B cell (primary cell): ENCODE data around the gene ATG4D. TPM values are rescaled to one million over a fixed set of nuclear protein-coding genes. Genes with fewer than 3 reads are reported as not detected.

Experiments
- ATAC-seq: fragments of 200-7000 bp; cut with Tn5 transposase; one replicate; pipeline ENCODE4 v1.10.0; 2021; ENCODE audit warnings: low read depth, mild to moderate bottlenecking, moderate number of reproducible peaks, moderate library complexity
- CTCF ChIA-PET: fragments of 350-600 bp; sonication (Branson Sonifier 250); formaldehyde crosslinking; loops from one replicate; lab custom pipeline; 2021; ENCODE audit warnings: antibody characterized with exemption, inconsistent platforms; lab: Charles Lee
- POLR2A ChIA-PET: fragments of 350-600 bp; sonication (Branson Sonifier 250); formaldehyde crosslinking; loops from one replicate; lab custom pipeline; 2021; ENCODE audit warnings: antibody characterized with exemption; lab: Charles Lee
- DNase-seq: peaks from one replicate; pipeline ENCODE4 v3.0.0; 2013
- H2AFZ ChIP-seq: 2 replicates; pipeline ENCODE4 v1.6.1; 2012; ENCODE audit warnings: mild to moderate bottlenecking, low read depth, low read length; ENCODE audit not compliant: insufficient read depth, poor library complexity, severe bottlenecking
- H3K27ac ChIP-seq, 2 donors: 1 replicate in 1 of 2; 2 replicates in 1 of 2; pipeline ENCODE4 v1.5.1; 2012 to 2013; ENCODE audit warnings: low read length in 2 of 2, mild to moderate bottlenecking in 2 of 2, moderate library complexity in 1 of 2
- H3K27me3 ChIP-seq, 4 experiments: fragments of 200-600 bp in 1 of 4; sonication (generic) in 1 of 4; replicated peaks in 1 of 4; 1 replicate in 2 of 4; 2 replicates in 2 of 4; pipeline versions ENCODE4 v1.6.1 to v1.7.0; 2013 to 2016; ENCODE audit warnings: low read length in 3 of 4, mild to moderate bottlenecking in 2 of 4, mixed read lengths in 1 of 4, moderate library complexity in 1 of 4; ENCODE audit not compliant: insufficient read depth in 4 of 4, control insufficient read depth in 3 of 4; ENCODE audit errors: control extremely low read depth in 1 of 4
- H3K36me3 ChIP-seq, 2 experiments: replicated peaks in 1 of 2; 1 replicate in 1 of 2; 2 replicates in 1 of 2; pipeline versions ENCODE4 v1.6.1 to v1.7.1; 2013; ENCODE audit warnings: low read length in 1 of 2; ENCODE audit not compliant: insufficient read depth in 2 of 2, control insufficient read depth in 1 of 2; ENCODE audit errors: control extremely low read depth in 1 of 2, extremely low read depth in 1 of 2
- H3K4me1 ChIP-seq, 2 donors: fragments of 200-600 bp in 1 of 2; sonication (generic) in 1 of 2; 1 replicate in 1 of 2; 2 replicates in 1 of 2; pipeline versions ENCODE4 v1.5.1 to v1.6.1; 2013 to 2017; ENCODE audit warnings: low read length in 2 of 2; ENCODE audit not compliant: control insufficient read depth in 2 of 2, insufficient read depth in 2 of 2
- H3K4me2 ChIP-seq: replicated peaks from 2 replicates; pipeline ENCODE3; 2012; ENCODE audit warnings: mild to moderate bottlenecking, low read depth, low read length; ENCODE audit not compliant: poor library complexity, severe bottlenecking
- H3K4me3 ChIP-seq, 5 experiments: fragments of 200-600 bp in 1 of 5; sonication (generic) in 1 of 5; 1 replicate in 3 of 5; 2 replicates in 2 of 5; pipeline versions ENCODE4 v1.5.1 to v1.7.0; 2011 to 2016; ENCODE audit warnings: low read length in 4 of 5, mild to moderate bottlenecking in 4 of 5, low read depth in 2 of 5, control low read depth in 1 of 5, moderate library complexity in 1 of 5; ENCODE audit not compliant: insufficient read depth in 1 of 5; ENCODE audit errors: control extremely low read depth in 1 of 5, extremely low read depth in 1 of 5
- H3K79me2 ChIP-seq: fragments of 200-600 bp; sonication (generic); one replicate; pipeline ENCODE4 v1.6.0; 2016; ENCODE audit warnings: low read length; ENCODE audit not compliant: control insufficient read depth, insufficient read depth
- H3K9ac ChIP-seq: fragments of 200-600 bp; sonication (generic); 2 replicates; pipeline ENCODE4 v1.6.1; 2017; ENCODE audit warnings: mild to moderate bottlenecking, low read length, moderate library complexity
- H3K9me3 ChIP-seq, 3 donors: one replicate each; pipeline versions ENCODE4 v1.6.1 to v1.7.1; 2013; ENCODE audit warnings: low read length in 2 of 3; ENCODE audit not compliant: control insufficient read depth in 2 of 3, insufficient read depth in 1 of 3; ENCODE audit errors: control extremely low read depth in 1 of 3
- H4K20me1 ChIP-seq: 2 replicates; pipeline ENCODE4 v1.6.0; 2012; ENCODE audit warnings: mild to moderate bottlenecking, low read length; ENCODE audit not compliant: insufficient read depth, control insufficient read depth, poor library complexity, severe bottlenecking
- H3K27ac Mint-ChIP-seq: one replicate; pipeline ENCODE4 v1.8.0; 2021; ENCODE audit warnings: mixed read lengths
- H3K27me3 Mint-ChIP-seq: one replicate; pipeline ENCODE4 v1.8.0; 2021; ENCODE audit warnings: mixed read lengths
- H3K4me1 Mint-ChIP-seq: one replicate; pipeline ENCODE4 v1.8.0; 2021; ENCODE audit warnings: mixed read lengths
- H3K4me3 Mint-ChIP-seq: one replicate; pipeline ENCODE4 v1.8.0; 2021; ENCODE audit warnings: mixed read lengths
- H3K9me3 Mint-ChIP-seq: one replicate; pipeline ENCODE4 v1.8.0; 2022; ENCODE audit warnings: mixed read lengths; ENCODE audit not compliant: insufficient read depth
- CTCF ChIP-seq: fragments of 200-600 bp; IDR thresholded peaks from one replicate; pipeline ENCODE4 v1.8.0; 2022; ENCODE audit warnings: antibody characterized with exemption, mild to moderate bottlenecking
- EZH2 ChIP-seq: IDR thresholded peaks from 2 replicates; pipeline ENCODE4 v1.6.1; 2012; ENCODE audit warnings: borderline replicate concordance, low read depth, mild to moderate bottlenecking, moderate library complexity, low read length; ENCODE audit not compliant: insufficient read depth, poor library complexity, severe bottlenecking
- WGBS: methylation state at CpG from one replicate; pipeline ENCODE4 v1.1.5; 2013; ENCODE audit warnings: missing lambda C conversion rate; ENCODE audit not compliant: insufficient coverage; 5-methylcytosine and 5-hydroxymethylcytosine counted together
- intact Hi-C: fragments of 100-400 bp; cut with micrococcal nuclease; formaldehyde crosslinking; loops from one replicate; pipeline ENCODE4 v1.10.0; 2022
- polyA plus RNA-seq: library from polyadenylated mRNA; depleted of rRNA; stranded (reverse); fragments of >200 nt; gene quantifications from 2 replicates; pipeline ENCODE4 v1.2.3, GENCODE V29; 2012
- total RNA-seq, 2 donors: library from RNA; stranded (reverse); fragments of 120-200 nt in 1 of 2; gene quantifications; 1 replicate in 1 of 2; 2 replicates in 1 of 2; pipeline versions ENCODE4 v1.2.3 to v1.2.4, GENCODE V29; 2013 to 2022

The ATG4D gene
- total and polyA plus RNA-seq, 2 donors (not counting 1 experiment from before 2014, with no cell fraction given): 58.8 to 75.5 TPM

DNA sequence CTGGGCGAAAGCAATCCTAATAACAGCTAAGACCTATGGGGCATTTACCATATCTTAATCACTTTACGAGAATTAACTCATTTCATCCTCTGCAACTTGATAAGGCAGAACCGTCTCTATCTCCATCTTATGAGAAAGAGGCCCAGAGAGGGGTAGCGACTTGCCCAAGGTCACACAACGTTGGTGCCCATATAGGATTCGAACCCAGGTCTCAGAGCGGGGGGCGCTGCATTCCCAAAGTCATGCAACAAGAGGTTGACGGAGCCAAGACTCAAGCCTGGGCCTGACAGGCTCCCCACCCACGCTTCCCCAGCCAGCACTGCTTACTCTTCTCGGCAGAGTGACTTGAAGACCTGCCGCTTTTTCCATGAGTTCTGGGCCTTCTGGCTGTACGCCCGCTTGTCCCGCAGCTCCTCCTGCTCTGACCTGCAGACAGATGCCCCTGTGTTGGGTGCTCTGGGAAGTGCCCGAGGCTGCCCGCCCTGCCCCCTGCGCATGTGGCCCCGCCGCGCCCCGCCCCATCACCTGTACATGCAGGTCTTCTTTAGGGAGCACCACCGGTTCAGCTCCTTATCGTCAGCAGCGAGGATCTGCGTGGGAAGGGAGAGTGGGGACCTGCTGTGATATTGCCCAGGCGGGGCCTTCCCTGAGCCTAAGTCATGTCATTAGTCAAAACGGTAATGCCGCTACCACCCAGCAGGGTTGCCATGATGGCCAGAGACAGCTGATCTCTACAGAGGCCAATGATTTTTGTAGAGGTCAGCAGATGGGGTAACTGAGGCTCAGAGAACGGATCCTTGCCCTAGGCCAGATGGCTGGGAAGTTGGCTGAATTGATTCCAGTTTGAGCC is 11.3 kb downstream of the ATG4D start:
- peaks cover 34% of the 10 kb centered on the region for H3K4me1 Mint-ChIP-seq
- ATAC-seq (no peak), DNase-seq (no peak)
- peak overlapping the region; percentile 58 to 81 for H3K27ac ChIP-seq
- no peak overlapping the region for H2AFZ ChIP-seq
- peaks cover 7 to 79% of the 10 kb centered on the region in 2 experiments for H3K36me3 ChIP-seq
- ChIA-PET POLR2A (interaction anchor here (0.6 to 2.6 kb wide), 3 partner anchors 11 to 445 kb away, joined by 3 to 26 read pairs (median 15); partner anchors contain the start of genes CDKN2D and KRI1), CTCF (interaction anchor here (1.1 to 2.2 kb wide), 5 partner anchors 9 to 145 kb away, joined by 3 to 14 read pairs (median 7); no protein-coding TSS in a partner anchor)
- peak overlapping the region; percentile 55 for H3K4me2 ChIP-seq
- intact Hi-C loops: loop anchor here (1.0 kb wide), 1 partner anchor 10 kb away; no protein-coding TSS in a partner anchor
- TF ChIP-seq CTCF (no peak), EZH2 (no peak)
- peaks cover 22% of the 10 kb centered on the region for H3K79me2 ChIP-seq
- H3K4me3 Mint-ChIP-seq: peak overlapping the region; percentile 68
- 90% methylated on average over 28 of the region's 30 CpGs for WGBS
- no peak overlapping the region for H3K4me3 ChIP-seq
- peaks cover 32% of the 10 kb centered on the region for H4K20me1 ChIP-seq
- peak overlapping the region; percentile 97 for H3K27ac Mint-ChIP-seq
- H3K27me3 Mint-ChIP-seq: no peaks in the 10 kb centered on the region
- no peak overlapping the region for H3K9ac ChIP-seq
- H3K9me3 Mint-ChIP-seq: no peaks in the 10 kb centered on the region
- H3K4me1 ChIP-seq: peaks cover 37 to 44% of the 10 kb centered on the region in 2 donors
- H3K27me3 ChIP-seq: no peaks in the 10 kb centered on the region
- H3K9me3 ChIP-seq: peaks cover 0 to 5% (median 0%) of the 10 kb centered on the region in 3 donors

DNA sequence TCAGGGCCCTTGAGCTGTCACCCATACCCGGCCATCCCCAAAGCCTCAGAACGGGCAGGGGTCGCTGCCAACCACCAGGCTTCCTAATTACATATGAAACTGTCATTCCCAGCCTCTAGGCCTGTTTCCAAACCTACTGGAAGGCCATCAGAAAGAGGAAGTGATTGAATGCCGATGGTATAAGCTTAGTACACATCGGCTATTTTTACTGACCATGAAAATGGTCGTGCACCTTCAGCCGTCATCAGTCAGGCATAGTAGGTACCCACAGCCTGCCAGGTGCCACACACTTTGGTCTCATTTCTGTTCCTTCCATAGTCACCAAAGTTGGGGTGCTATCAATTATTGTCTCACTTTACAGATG is 11.9 kb downstream of the ATG4D start:
- Histone ChIP-seq H3K4me1 (peaks cover 37 to 44% of the 10 kb centered on the region in 2 donors), H3K27ac (peak overlapping the region; percentile 38 to 81), H3K4me3 (no peak overlapping the region), H3K79me2 (peaks cover 16% of the 10 kb centered on the region), H3K4me2 (no peak overlapping the region), H3K27me3 (no peaks in the 10 kb centered on the region), H3K36me3 (peaks cover 7 to 80% of the 10 kb centered on the region in 2 experiments), H2AFZ (no peak overlapping the region), H3K9me3 (peaks cover 0 to 5% (median 0%) of the 10 kb centered on the region in 3 donors), H4K20me1 (peaks cover 36% of the 10 kb centered on the region), H3K9ac (no peak overlapping the region)
- intact Hi-C loops: no loop called here
- no peak for DNase-seq
- CTCF ChIA-PET: interaction anchor here (0.6 to 2.1 kb wide), 6 partner anchors 8 to 145 kb away, joined by 3 to 7 read pairs (median 3); partner anchors contain the start of gene KRI1
- Mint-ChIP-seq H3K27ac (peak overlapping the region; percentile 80), H3K4me1 (peaks cover 34% of the 10 kb centered on the region), H3K9me3 (no peaks in the 10 kb centered on the region), H3K4me3 (no peak overlapping the region), H3K27me3 (no peaks in the 10 kb centered on the region)
- WGBS: no CpG with 5 or more reads among the region's 7 CpGs
- no peak for ATAC-seq
- POLR2A ChIA-PET: interaction anchor here (0.5 to 1.8 kb wide), 3 partner anchors 8 to 446 kb away, joined by 3 to 26 read pairs (median 8); partner anchors contain the start of gene KRI1
- TF ChIP-seq EZH2 (no peak), CTCF (no peak)
